ENCODE data around the gene SPRR1B. TPM values are rescaled to one million over a fixed set of nuclear protein-coding genes. Genes with fewer than 3 reads are reported as not detected.
"Not testable (repeated sequence)": the region's sequence is repeated elsewhere in the genome, so short reads cannot be mapped to it uniquely, and the experiment has no call there.

Gene SPRR1B
- total RNA-seq, 1 donor from 2014 or later = not detected

GRCh38 chr1:152999818-153000217, 31.2 kb upstream of the SPRR1B start:
- DNase-seq = no peak
- ATAC-seq = no peak
- H3K27ac ChIP-seq = no peak overlapping the region
- TF ChIP-seq CTCF (IDR thresholded peaks at IDR 0.05) = no peak
- H3K4me1 ChIP-seq = no peaks in the 10 kb centered on the region
- intact Hi-C loops (cut with DNase I) = no loop called here
- no peak overlapping the region for H3K4me3 ChIP-seq
- H3K36me3 ChIP-seq = no peaks in the 10 kb centered on the region
- no peaks in the 10 kb centered on the region for H3K9me3 ChIP-seq
- H3K27me3 ChIP-seq (ENCODE audit: low read depth) = no peaks in the 10 kb centered on the region

- DNase-seq (no peak), ATAC-seq (no peak)
- H3K36me3 ChIP-seq = no peaks in the 10 kb centered on the region
- H3K27me3 ChIP-seq (ENCODE audit: low read depth) = no peaks in the 10 kb centered on the region
- no peak overlapping the region for H3K27ac ChIP-seq
- H3K4me3 ChIP-seq = no peak overlapping the region
- no peaks in the 10 kb centered on the region for H3K9me3 ChIP-seq
- intact Hi-C loops (cut with DNase I) = no loop called here
- H3K4me1 ChIP-seq = no peaks in the 10 kb centered on the region
- TF ChIP-seq CTCF (IDR thresholded peaks at IDR 0.05) = no peak
Observed at GRCh38 chr1:153000294-153000693, 30.7 kb upstream of the SPRR1B start.

GRCh38 chr1:153001382-153001781, 29.6 kb upstream of the SPRR1B start, which contains the start of gene SPRR3:
Gene SPRR3 (plus strand): TSS chr1:153001749. CDS start chr1:153003021, 1,272 bp downstream.
- Histone ChIP-seq H3K9me3 (no peaks in the 10 kb centered on the region), H3K4me3 (no peak within 1 kb of the TSS), H3K27ac (no peak within 1 kb of the TSS), H3K27me3 (ENCODE audit: low read depth) (no peaks in the 10 kb centered on the region), H3K36me3 (no peaks in the 10 kb centered on the region), H3K4me1 (no peaks in the 10 kb centered on the region)
- ATAC-seq (no peak), DNase-seq (no peak)
- TF ChIP-seq CTCF (IDR thresholded peaks at IDR 0.05) = no peak
- intact Hi-C loops (cut with DNase I) = no loop called here

- intact Hi-C loops (cut with DNase I); H3K36me3 ChIP-seq; H3K4me3 ChIP-seq; ATAC-seq; H3K27me3 ChIP-seq (ENCODE audit: low read depth); H3K4me1 ChIP-seq; H3K27ac ChIP-seq; DNase-seq; H3K9me3 ChIP-seq: not testable (repeated sequence)
Observed at GRCh38 chr1:153011235-153011758, 19.7 kb upstream of the SPRR1B start.

GRCh38 chr1:153021829-153022228, 9.2 kb upstream of the SPRR1B start:
- H3K27ac ChIP-seq; H3K4me3 ChIP-seq; H3K4me1 ChIP-seq; H3K36me3 ChIP-seq; ATAC-seq; H3K9me3 ChIP-seq; H3K27me3 ChIP-seq (ENCODE audit: low read depth); intact Hi-C loops (cut with DNase I); DNase-seq: not testable (repeated sequence)

GRCh38 chr1:153022340-153022739, 8.7 kb upstream of the SPRR1B start:
- DNase-seq; H3K36me3 ChIP-seq; H3K27ac ChIP-seq; H3K4me3 ChIP-seq; H3K4me1 ChIP-seq; H3K27me3 ChIP-seq (ENCODE audit: low read depth); intact Hi-C loops (cut with DNase I); H3K9me3 ChIP-seq; ATAC-seq: not testable (repeated sequence)

- no peak for DNase-seq
- TF ChIP-seq CTCF (IDR thresholded peaks at IDR 0.05) = no peak
- Histone ChIP-seq H3K27me3 (ENCODE audit: low read depth) (no peaks in the 10 kb centered on the region), H3K27ac (no peak overlapping the region), H3K36me3 (no peaks in the 10 kb centered on the region), H3K9me3 (no peaks in the 10 kb centered on the region), H3K4me3 (no peak overlapping the region), H3K4me1 (no peaks in the 10 kb centered on the region)
- intact Hi-C loops (cut with DNase I) = no loop called here
- ATAC-seq = no peak
Observed at GRCh38 chr1:153023109-153023508, 7.9 kb upstream of the SPRR1B start.
